ENCODE measurements around the gene PDXK.

Gene PDXK

DNA sequence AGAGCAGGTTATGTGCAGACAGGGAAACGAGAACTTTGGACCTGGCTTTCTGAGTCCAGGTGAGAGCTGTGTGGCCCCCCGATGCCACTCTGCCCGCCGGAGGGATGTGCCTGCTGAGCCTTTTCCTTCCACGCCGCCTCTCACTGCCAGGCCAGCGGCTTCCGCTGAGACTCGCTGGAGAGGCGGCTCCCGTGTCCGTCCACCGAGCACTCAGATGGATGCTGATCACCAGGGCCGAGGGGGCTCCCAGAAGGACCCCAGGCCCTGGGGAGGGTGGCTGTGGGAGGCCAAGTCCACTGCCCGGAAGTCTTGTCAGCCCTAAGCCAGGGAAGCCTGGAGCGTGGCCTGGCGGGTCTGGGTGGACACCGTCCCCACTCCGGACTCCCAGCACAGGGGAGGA is 40.7 kb downstream of the PDXK start:
- TF ChIP-seq CTCF (IDR thresholded peaks at IDR 0.05; ENCODE audit: unreplicated experiment in 3 of 3): no peak
- Mint-ChIP-seq H3K27ac (peak overlapping the region in 2 of 3 experiments; percentile 73 to 100), H3K27me3 (ENCODE audit: low read depth) (no peaks in the 10 kb centered on the region), H3K36me3 (ENCODE audit: low read depth) (peaks cover 20% of the 10 kb centered on the region), H3K9me3 (no peaks in the 10 kb centered on the region), H3K4me3 (peak overlapping the region in 1 of 3 experiments; percentile 16), H3K4me1 (peaks cover 22% of the 10 kb centered on the region)

GRCh38 chr21:43760391-43760958 is 41.5 kb downstream of the PDXK start:
- Mint-ChIP-seq H3K9me3 (no peaks in the 10 kb centered on the region), H3K27me3 (ENCODE audit: low read depth) (no peaks in the 10 kb centered on the region), H3K4me1 (peaks cover 22% of the 10 kb centered on the region), H3K4me3 (peak overlapping the region in 1 of 3 experiments; percentile 14), H3K36me3 (ENCODE audit: low read depth) (peaks cover 20% of the 10 kb centered on the region), H3K27ac (peak overlapping the region in 1 of 3 experiments; percentile 40)
- TF ChIP-seq CTCF (IDR thresholded peaks at IDR 0.05; ENCODE audit: unreplicated experiment in 3 of 3): no peak

GRCh38 chr21:43761886-43762285 is 43.0 kb downstream of the PDXK start:
- Mint-ChIP-seq H3K27me3 (ENCODE audit: low read depth) (no peaks in the 10 kb centered on the region), H3K4me3 (no peak overlapping the region), H3K36me3 (ENCODE audit: low read depth) (peaks cover 12% of the 10 kb centered on the region), H3K9me3 (no peaks in the 10 kb centered on the region), H3K4me1 (peaks cover 16% of the 10 kb centered on the region), H3K27ac (no peak overlapping the region)
- no peak for TF ChIP-seq CTCF (IDR thresholded peaks at IDR 0.05; ENCODE audit: unreplicated experiment in 3 of 3)

GRCh38 chr21:43762303-43763128 is 43.6 kb downstream of the PDXK start:
- Mint-ChIP-seq H3K4me1 (peaks cover 16% of the 10 kb centered on the region), H3K27ac (no peak overlapping the region)

DNA sequence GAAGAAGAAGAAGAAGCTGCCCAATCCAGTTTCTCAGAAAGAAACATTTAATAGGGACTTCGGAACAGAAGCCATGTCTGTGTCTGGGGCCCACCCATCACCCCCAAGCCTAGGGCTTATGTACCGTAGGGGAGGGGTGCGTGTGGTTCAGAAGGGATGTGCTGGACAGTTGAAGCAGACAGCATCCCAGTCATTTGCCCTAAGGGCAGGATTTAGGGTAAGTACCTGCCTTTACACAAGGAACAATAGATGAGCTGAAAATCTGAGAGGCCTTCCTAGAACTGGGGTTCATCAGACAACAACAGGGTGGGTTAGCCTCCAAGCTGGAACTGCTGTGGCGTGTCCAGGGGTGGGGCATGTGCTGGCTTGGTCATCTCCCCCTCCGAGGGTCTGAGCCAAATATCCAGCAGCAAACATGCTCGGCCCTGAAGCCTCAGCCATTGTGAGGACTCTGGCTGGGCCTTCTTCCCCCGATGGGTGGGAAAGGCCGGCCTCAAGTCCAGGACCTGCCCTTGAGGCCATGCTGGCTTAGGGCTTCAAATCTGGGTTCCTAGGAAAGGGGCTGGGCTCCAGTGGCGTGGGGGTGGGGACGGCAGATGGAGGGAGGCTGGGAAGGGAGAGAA is 45.1 kb downstream of the PDXK start:
- Mint-ChIP-seq H3K27ac (no peak overlapping the region), H3K4me3 (no peak overlapping the region), H3K36me3 (ENCODE audit: low read depth) (peaks cover 9% of the 10 kb centered on the region), H3K27me3 (ENCODE audit: low read depth) (no peaks in the 10 kb centered on the region), H3K9me3 (no peaks in the 10 kb centered on the region), H3K4me1 (peaks cover 10% of the 10 kb centered on the region)
- TF ChIP-seq CTCF (IDR thresholded peaks at IDR 0.05; ENCODE audit: unreplicated experiment in 3 of 3): no peak

More at GRCh38 chr21:43762303-43763128, 43.6 kb downstream of the PDXK start:
- Mint-ChIP-seq H3K36me3 (ENCODE audit: low read depth) (peaks cover 12% of the 10 kb centered on the region), H3K4me3 (no peak overlapping the region), H3K9me3 (no peaks in the 10 kb centered on the region), H3K27me3 (ENCODE audit: low read depth) (no peaks in the 10 kb centered on the region)
- TF ChIP-seq CTCF (IDR thresholded peaks at IDR 0.05; ENCODE audit: unreplicated experiment in 3 of 3): no peak

Data from nephron (organoid).